K562 (cell line): ENCODE data around the gene CEP131. TPM values are rescaled to one million over a fixed set of nuclear protein-coding genes. Genes with fewer than 3 reads are reported as not detected.

Experiments
- ATAC-seq: fragments of 200-7000 bp; cut with Tn5 transposase; 3 replicates; pipeline ENCODE4 v1.9.1; 2020; ENCODE audit warnings: moderate library complexity
- BruUV-seq: library from RNA; stranded (reverse); fragments of 400-500 nt; replicated peaks from 2 replicates; lab custom pipeline; 2021; lab: Mats Ljungman, UMichigan
- CTCF ChIA-PET: fragments of 300-600 bp; formaldehyde crosslinking; extraction: SDS; loops from one replicate; lab custom pipeline; 2021; ENCODE audit warnings: low intra/inter-chr PET ratio; lab: Yijun Ruan, JAX
- POLR2A ChIA-PET: fragments of 300-600, 350-650 bp; sonication (Branson Sonifier 250); formaldehyde crosslinking; extraction: SDS; loops from one replicate; lab custom pipeline; 2021; ENCODE audit warnings: antibody characterized with exemption, inconsistent platforms; lab: Yijun Ruan, JAX
- DNase-seq, 4 experiments: peaks; one replicate each; pipeline versions ENCODE4 v3.0.0 to v3.0.0-alpha.2; 2011 to 2018; ENCODE audit warnings: low spot score in 3 of 4, mixed read lengths in 3 of 4; ENCODE audit errors: extremely low read depth in 1 of 4
- FAIRE-seq: peaks from 2 replicates; lab custom pipeline; 2011; peaks lifted over from hg19 to GRCh38; lab: Jason Lieb, UNC
- H2AFZ ChIP-seq: 2 replicates; pipeline ENCODE4 v1.6.0; 2011; ENCODE audit warnings: low read depth, low read length, control low read depth, inconsistent platforms
- H3K27ac ChIP-seq: fragments of 200-600 bp; 3 replicates; pipeline ENCODE4 v1.8.0; 2011; ENCODE audit warnings: low read depth, mild to moderate bottlenecking, control low read depth, inconsistent platforms, low read length, moderate library complexity, mixed read lengths; ENCODE audit errors: extremely low read depth
- H3K27me3 ChIP-seq, 2 experiments: fragments of 300-600 bp in 1 of 2; 2 replicates in 1 of 2; 3 replicates in 1 of 2; pipeline versions ENCODE4 v1.6.0 to v1.8.0; 2011; ENCODE audit warnings: inconsistent platforms in 2 of 2, low read length in 2 of 2, mild to moderate bottlenecking in 1 of 2, mixed read lengths in 1 of 2, moderate library complexity in 1 of 2; ENCODE audit not compliant: control insufficient read depth in 2 of 2, insufficient read depth in 2 of 2
- H3K36me3 ChIP-seq: fragments of 300-600 bp; 3 replicates; pipeline ENCODE4 v1.8.0; 2011; ENCODE audit warnings: mild to moderate bottlenecking, low read length, inconsistent platforms; ENCODE audit not compliant: control insufficient read depth, insufficient read depth
- H3K4me1 ChIP-seq, 2 experiments: fragments of 200-600 bp in 1 of 2; replicated peaks in 1 of 2; 2 replicates in 1 of 2; 3 replicates in 1 of 2; pipeline versions ENCODE4 v1.5.1 to v1.8.0; 2011; ENCODE audit warnings: inconsistent platforms in 2 of 2, low read length in 2 of 2, mild to moderate bottlenecking in 1 of 2, mixed read lengths in 1 of 2, moderate library complexity in 1 of 2; ENCODE audit not compliant: control insufficient read depth in 2 of 2, insufficient read depth in 2 of 2
- H3K4me2 ChIP-seq: 2 replicates; pipeline ENCODE4 v1.6.1; 2011; ENCODE audit warnings: low read length, control low read depth, inconsistent platforms, mixed read lengths; ENCODE audit not compliant: insufficient read depth
- H3K4me3 ChIP-seq: fragments of 200-600 bp; sonication (generic), shearing (Covaris generic); 2 replicates; pipeline ENCODE4 v1.5.1; 2016; ENCODE audit warnings: control low read depth, inconsistent platforms
- H3K79me2 ChIP-seq: fragments of 200-600 bp; 3 replicates; pipeline ENCODE4 v1.8.0; 2011; ENCODE audit warnings: low read length, inconsistent platforms; ENCODE audit not compliant: control insufficient read depth, insufficient read depth
- H3K9ac ChIP-seq, 2 experiments: 2 replicates each; pipeline versions ENCODE4 v1.6.0 to v1.6.1; 2011; ENCODE audit warnings: low read depth in 2 of 2, low read length in 2 of 2, control low read depth in 1 of 2, inconsistent platforms in 1 of 2, mild to moderate bottlenecking in 1 of 2, mixed read lengths in 1 of 2; ENCODE audit not compliant: insufficient read depth in 1 of 2
- H3K9me1 ChIP-seq: one replicate; pipeline ENCODE4 v1.6.0; 2011; ENCODE audit warnings: inconsistent platforms, mild to moderate bottlenecking, low read length, moderate library complexity; ENCODE audit not compliant: control insufficient read depth, insufficient read depth
- H3K9me3 ChIP-seq: replicated peaks from 2 replicates; pipeline ENCODE4 v1.5.1; 2011; ENCODE audit warnings: low read depth, low read length, inconsistent platforms; ENCODE audit not compliant: control insufficient read depth, insufficient read depth
- H4K20me1 ChIP-seq: replicated peaks from 2 replicates; pipeline ENCODE4 v1.6.1; 2011; ENCODE audit warnings: low read length, inconsistent platforms, mixed read lengths; ENCODE audit not compliant: control insufficient read depth, insufficient read depth
- E2F3 ChIP-seq: fragments of 250-450 bp; sonication (Bioruptor Pico); IDR thresholded peaks from 2 replicates; pipeline ENCODE4 v1.4.0; 2020; ENCODE audit warnings: mild to moderate bottlenecking
- HNRNPH1 ChIP-seq: fragments of 200-400 bp; formaldehyde crosslinking; optimal IDR thresholded peaks from 2 replicates; pipeline ENCODE3; 2017; ENCODE audit warnings: low read depth, mild to moderate bottlenecking, low read length, moderate library complexity
- POLR2G ChIP-seq: fragments of 200-400 bp; formaldehyde crosslinking; IDR thresholded peaks from 2 replicates; pipeline ENCODE4 v1.6.1; 2017; ENCODE audit warnings: low read depth, mild to moderate bottlenecking, antibody characterized with exemption, low read length, moderate library complexity
- SMARCB1 ChIP-seq: IDR thresholded peaks from 2 replicates; pipeline ENCODE4 v1.6.1; 2011; ENCODE audit warnings: improper control_type of control experiment, low read depth; ENCODE audit not compliant: insufficient read length
- ZFP36 ChIP-seq: fragments of 150-350 bp; IDR thresholded peaks from 2 replicates; pipeline ENCODE4 v1.6.1; 2018; ENCODE audit warnings: low read length, low read depth; ENCODE audit not compliant: partially characterized antibody
- ZNF696 ChIP-seq: fragments of 250-450 bp; sonication (Bioruptor Pico); conservative IDR thresholded peaks from 2 replicates; pipeline ENCODE4 v1.4.0; 2020; ENCODE audit warnings: mild to moderate bottlenecking, moderate library complexity
- WGBS: fragments of 100-300 bp; shearing (Covaris generic); methylation state at CpG from one replicate; pipeline ENCODE4 v1.1.6; 2016; ENCODE audit warnings: low coverage, mixed read lengths; ENCODE audit not compliant: insufficient coverage; ENCODE audit errors: missing lambda C conversion rate; 5-methylcytosine and 5-hydroxymethylcytosine counted together
- in situ Hi-C: fragments of 300-500 bp; cut with MboI; formaldehyde crosslinking; loops from 4 replicates; pipeline ENCODE4 v1.15.0; 2018; ENCODE audit warnings: inconsistent platforms, mixed read lengths
- intact Hi-C: fragments of 100-400 bp; cut with micrococcal nuclease; formaldehyde crosslinking; loops from 2 replicates; pipeline ENCODE4 v1.14.2; 2022
- polyA plus RNA-seq, 8 experiments: library from polyadenylated mRNA; depleted of rRNA in 4 of 8; stranded (reverse) in 5 of 8; unstranded in 3 of 8; fragments of >200 nt; fragmentation: Nextera tagmentation in 2 of 8; fragmentation: Illumina TruSeq in 1 of 8; extraction: Ambion mirVana in 2 of 8; extraction: Trizol in 1 of 8; gene quantifications; 2 replicates each; pipeline versions ENCODE4 v1.2.1 to v1.2.3, GENCODE V29; 2011 to 2014; ENCODE audit warnings: inconsistent platforms in 1 of 8, missing spikeins in 1 of 8
- total RNA-seq, 7 experiments: library from RNA; depleted of rRNA in 6 of 7; stranded (reverse); fragments of >200 nt in 6 of 7; fragmentation: Illumina TruSeq in 2 of 7; extraction: Trizol in 2 of 7; gene quantifications; 2 replicates each; pipeline versions ENCODE4 v1.2.1 to v1.2.3, GENCODE V29; 2011 to 2021; ENCODE audit warnings: low replicate concordance in 1 of 7

CEP131 gene
- total and polyA plus RNA-seq, 9 of the 15 experiments (the other 6 are each of a cell fraction or from before 2014, with no cell fraction given): 0.24 to 21.2 (median 2.3) TPM

DNA sequence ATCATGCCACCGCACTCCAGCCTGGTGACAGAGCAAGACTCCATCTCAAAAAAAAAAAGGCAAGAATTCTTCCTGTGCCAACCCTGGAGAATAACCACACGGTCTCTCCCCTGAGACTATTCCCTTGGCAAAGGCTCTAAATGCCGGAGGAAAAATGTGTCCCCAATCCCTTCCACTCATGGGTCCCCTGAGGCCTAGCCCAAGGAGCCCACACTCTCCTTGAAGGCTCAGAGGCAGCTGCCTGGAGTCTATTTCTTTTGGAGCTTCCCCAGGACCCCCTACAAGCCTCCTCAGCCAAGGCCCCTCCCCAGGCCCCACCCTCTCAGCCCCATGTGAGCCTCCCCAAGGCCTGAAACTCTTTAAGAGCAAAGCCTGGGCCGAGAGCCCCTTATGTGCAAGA, 16.6 kb downstream of the CEP131 start:
- DNase-seq (no peak), ATAC-seq (no peak), FAIRE-seq (no peak)
- Histone ChIP-seq H2AFZ (no peak overlapping the region), H3K9me3 (no peaks in the 10 kb centered on the region), H3K4me1 (peaks cover 0 to 17% of the 10 kb centered on the region in 2 experiments; a peak in 3 of 5 replicates), H3K9ac (no peak overlapping the region), H3K4me2 (no peak overlapping the region), H3K79me2 (no peaks in the 10 kb centered on the region), H3K36me3 (0 out of 3 replicates have a peak, but pooled peaks cover 3% of the 10 kb centered on the region), H3K27ac (no peak overlapping the region), H3K27me3 (no peaks in the 10 kb centered on the region), H3K9me1 (no peaks in the 10 kb centered on the region), H3K4me3 (no peak overlapping the region)
- in situ Hi-C loops (no loop called here), intact Hi-C loops (no loop called here)
- BruUV-seq: no TSS peak
- ChIA-PET CTCF (no interaction called here), POLR2A (no interaction called here)
- WGBS: 81% methylated on average over 4 of the region's 4 CpGs
- TF ChIP-seq ZFP36 (no peak), E2F3 (CRISPR knock-in tag) (no peak), ZNF696 (CRISPR knock-in tag) (no peak), SMARCB1 (no peak)
- TF ChIP-seq, all 486 proteins: peak for 0
- no peaks in the 10 kb centered on the region for H4K20me1 ChIP-seq

DNA sequence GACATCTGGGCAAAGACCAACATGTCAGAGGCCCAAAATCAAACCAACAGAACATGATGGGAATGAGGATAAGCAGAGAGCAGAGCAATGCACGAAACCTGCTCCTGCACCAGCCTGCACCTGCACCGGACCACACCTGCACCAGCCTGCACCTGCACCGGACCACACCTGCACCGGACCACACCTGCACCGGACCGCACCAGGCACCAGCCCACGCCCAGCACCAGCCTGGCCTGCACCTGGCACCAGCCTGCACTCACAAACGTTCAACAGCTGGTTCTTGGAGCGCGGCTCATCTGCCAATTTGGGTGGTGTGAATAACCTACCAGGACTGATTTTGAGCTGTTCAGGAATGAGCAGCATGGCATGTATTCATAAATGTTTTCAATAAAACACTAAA, 18.2 kb downstream of the CEP131 start:
- H3K9me3 ChIP-seq: no peaks in the 10 kb centered on the region
- TF ChIP-seq POLR2G: 0 out of 2 replicates have a peak, but pooled peaks have one; percentile 4
- no peak for TF ChIP-seq HNRNPH1
- peaks cover 3 to 26% of the 10 kb centered on the region in 2 experiments; a peak in 3 of 5 replicates for H3K4me1 ChIP-seq
- no TSS peak for BruUV-seq
- ChIA-PET CTCF (no interaction called here), POLR2A (interaction anchor here (1.4 kb wide), 1 partner anchor 20 kb away, joined by 3 read pairs; no protein-coding TSS in a partner anchor)
- no peak for ATAC-seq
- H3K4me3 ChIP-seq: no peak overlapping the region
- intact Hi-C loops (no loop called here), in situ Hi-C loops (no loop called here)
- no peak overlapping the region for H3K27ac ChIP-seq
- WGBS: 79% methylated on average over 9 of the region's 10 CpGs
- no peak for FAIRE-seq
- H3K4me2 ChIP-seq: no peak overlapping the region
- H2AFZ ChIP-seq: no peak overlapping the region
- peaks cover 5% of the 10 kb centered on the region; the same call in 2 of the 3 replicates for H3K36me3 ChIP-seq
- H3K9me1 ChIP-seq: peaks cover 3% of the 10 kb centered on the region
- no peak for DNase-seq
- no peak overlapping the region for H3K9ac ChIP-seq
- no peaks in the 10 kb centered on the region for H3K79me2 ChIP-seq
- H4K20me1 ChIP-seq: no peaks in the 10 kb centered on the region
- H3K27me3 ChIP-seq: no peaks in the 10 kb centered on the region
